ENCODE measurements around the gene ZC3H4. TPM values are rescaled to one million over a fixed set of nuclear protein-coding genes. Genes with fewer than 3 reads are reported as not detected.
"Not testable (repeated sequence)": the region's sequence is repeated elsewhere in the genome, so short reads cannot be mapped to it uniquely, and the experiment has no call there.

Gene ZC3H4
- total RNA-seq, 1 experiment from 2014 or later = 9.4 TPM

GRCh38 chr19:47057328-47057727, 56.2 kb downstream of the ZC3H4 start:
- no peak for DNase-seq (ENCODE audit: extremely low read depth, low read depth)

- no peak for DNase-seq (ENCODE audit: extremely low read depth, low read depth)
Measured at GRCh38 chr19:47056411-47056810, 57.2 kb downstream of the ZC3H4 start.

GRCh38 chr19:47050562-47050961, 63.0 kb downstream of the ZC3H4 start:
- DNase-seq (ENCODE audit: extremely low read depth, low read depth) = not testable (repeated sequence)

GRCh38 chr19:47049307-47049700, 64.3 kb downstream of the ZC3H4 start:
- DNase-seq (ENCODE audit: extremely low read depth, low read depth) = no peak

- DNase-seq (ENCODE audit: extremely low read depth, low read depth) = peak; percentile 72
Measured at GRCh38 chr19:47047763-47048405, 65.7 kb downstream of the ZC3H4 start.

- DNase-seq (ENCODE audit: extremely low read depth, low read depth) = no peak
Measured at GRCh38 chr19:47047272-47047762, 66.3 kb downstream of the ZC3H4 start.

GRCh38 chr19:47045867-47046470, 67.6 kb downstream of the ZC3H4 start:
- DNase-seq (ENCODE audit: extremely low read depth, low read depth) = no peak

- no peak for DNase-seq (ENCODE audit: extremely low read depth, low read depth)
Measured at GRCh38 chr19:47044946-47045866, 68.4 kb downstream of the ZC3H4 start.

GRCh38 chr19:47040869-47041268, 72.7 kb downstream of the ZC3H4 start:
- no peak for DNase-seq (ENCODE audit: extremely low read depth, low read depth)

GRCh38 chr19:47039239-47039874, 74.2 kb downstream of the ZC3H4 start:
- no peak for DNase-seq (ENCODE audit: extremely low read depth, low read depth)

GRCh38 chr19:47037766-47038165, 75.8 kb downstream of the ZC3H4 start:
- no peak for DNase-seq (ENCODE audit: extremely low read depth, low read depth)

- DNase-seq (ENCODE audit: extremely low read depth, low read depth) = no peak
Measured at GRCh38 chr19:47036097-47036651, 77.4 kb downstream of the ZC3H4 start.

GRCh38 chr19:47035127-47036096, 78.2 kb downstream of the ZC3H4 start:
- DNase-seq (ENCODE audit: extremely low read depth, low read depth) = peak; percentile 65

GRCh38 chr19:47032171-47032811, 81.3 kb downstream of the ZC3H4 start:
- no peak for DNase-seq (ENCODE audit: extremely low read depth, low read depth)

- DNase-seq (ENCODE audit: extremely low read depth, low read depth) = no peak
Measured at GRCh38 chr19:47028195-47028601, 85.4 kb downstream of the ZC3H4 start.

GRCh38 chr19:47027586-47028088, 85.9 kb downstream of the ZC3H4 start:
- no peak for DNase-seq (ENCODE audit: extremely low read depth, low read depth)

GRCh38 chr19:47026889-47027288, 86.7 kb downstream of the ZC3H4 start:
- no peak for DNase-seq (ENCODE audit: extremely low read depth, low read depth)

- DNase-seq (ENCODE audit: extremely low read depth, low read depth) = no peak
Measured at GRCh38 chr19:47026156-47026555, 87.4 kb downstream of the ZC3H4 start.

GRCh38 chr19:47024502-47024901, 89.1 kb downstream of the ZC3H4 start:
- no peak for DNase-seq (ENCODE audit: extremely low read depth, low read depth)

All from NCI-H460 (cell line).